BE2C (cell line): ENCODE data around the gene DNAJA1.

Source experiments
- DNase-seq: peaks from one replicate; pipeline ENCODE4 v3.0.0-alpha.2; 2020
- H3K27me3 ChIP-seq: fragments of 250-450 bp; sonication (Bioruptor Pico); 2 replicates; pipeline ENCODE4 v1.5.1; 2020; ENCODE audit warnings: mild to moderate bottlenecking
- H3K36me3 ChIP-seq: fragments of 250-450 bp; sonication (Bioruptor Pico); 2 replicates; pipeline ENCODE4 v1.5.1; 2020; ENCODE audit warnings: mild to moderate bottlenecking
- H3K4me1 ChIP-seq: fragments of 250-450 bp; sonication (Bioruptor Pico); 2 replicates; pipeline ENCODE4 v1.5.1; 2020
- H3K4me3 ChIP-seq: 2 replicates; pipeline ENCODE4 v1.5.1; 2011; ENCODE audit warnings: low read depth, low read length
- H3K9me3 ChIP-seq: fragments of 250-450 bp; sonication (Bioruptor Pico); 2 replicates; pipeline ENCODE4 v1.5.1; 2020
- CTCF ChIP-seq: IDR thresholded peaks from 2 replicates; pipeline ENCODE4 v1.5.1; 2012; ENCODE audit warnings: mild to moderate bottlenecking, low read depth, low read length

The DNAJA1 gene

DNA sequence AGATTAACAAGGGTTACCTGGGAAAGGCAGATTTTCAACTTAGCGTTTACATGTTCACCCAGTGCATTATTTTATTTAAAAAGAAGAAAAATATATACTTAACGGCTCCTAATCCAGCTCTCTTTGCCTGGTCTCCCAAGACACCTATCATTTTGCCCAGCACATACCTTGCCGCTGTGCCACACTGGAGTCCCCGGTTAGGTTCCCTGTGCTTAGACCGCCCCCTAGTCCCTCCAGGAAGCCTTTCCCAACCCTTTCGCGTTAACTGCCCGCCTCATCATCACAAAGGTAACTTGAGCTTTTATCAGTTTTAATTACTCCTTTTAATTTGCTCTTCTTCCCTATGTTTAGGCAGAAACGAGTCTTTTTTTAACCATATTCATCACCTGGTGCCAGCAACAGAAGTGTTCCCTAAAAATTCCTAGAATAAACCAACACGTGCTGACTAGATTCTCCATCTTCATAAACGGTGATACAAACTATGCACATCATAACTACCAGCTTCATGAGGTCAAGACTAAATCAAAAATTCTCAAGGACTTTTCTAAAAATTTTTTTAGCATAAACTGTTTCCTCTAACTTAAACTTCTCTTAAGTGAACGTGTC is 19.7 kb downstream of the DNAJA1 start:
- H3K9me3 ChIP-seq = no peaks in the 10 kb centered on the region
- peak overlapping the region; percentile 65 for H3K4me3 ChIP-seq
- H3K36me3 ChIP-seq = peaks cover 30% of the 10 kb centered on the region
- H3K27me3 ChIP-seq = no peaks in the 10 kb centered on the region
- peak; percentile 70 for TF ChIP-seq CTCF
- DNase-seq = peak; percentile 50
- no peaks in the 10 kb centered on the region for H3K4me1 ChIP-seq

GRCh38 chr9:33046061-33046460 is 21.0 kb downstream of the DNAJA1 start:
- peaks cover 20% of the 10 kb centered on the region for H3K36me3 ChIP-seq
- no peak for DNase-seq
- H3K27me3 ChIP-seq = no peaks in the 10 kb centered on the region
- H3K4me3 ChIP-seq = no peak overlapping the region
- TF ChIP-seq CTCF = no peak
- H3K9me3 ChIP-seq = no peaks in the 10 kb centered on the region
- H3K4me1 ChIP-seq = no peaks in the 10 kb centered on the region

DNA sequence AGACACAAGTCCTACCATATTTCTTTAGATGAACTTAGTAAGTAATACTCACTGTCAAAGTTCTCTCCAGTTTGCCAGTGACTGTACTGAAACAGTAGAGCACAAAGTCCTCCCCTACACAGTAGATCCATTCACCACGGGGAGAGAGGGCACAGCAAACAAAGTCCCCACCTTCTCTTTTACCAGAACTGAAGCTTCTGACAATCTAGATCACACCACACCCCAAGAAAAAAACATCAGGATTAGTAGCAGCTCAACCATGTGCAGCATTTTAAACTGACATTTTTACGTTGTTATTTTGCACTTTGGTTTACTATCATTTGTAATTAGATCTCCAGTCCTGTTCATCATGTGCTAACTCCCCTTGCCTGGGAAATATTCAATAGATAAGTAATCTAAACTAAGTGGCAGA is 23.0 kb downstream of the DNAJA1 start:
- H3K4me3 ChIP-seq = no peak overlapping the region
- no peak for TF ChIP-seq CTCF
- no peaks in the 10 kb centered on the region for H3K27me3 ChIP-seq
- no peaks in the 10 kb centered on the region for H3K4me1 ChIP-seq
- no peak for DNase-seq
- H3K36me3 ChIP-seq = peaks cover 36% of the 10 kb centered on the region
- no peaks in the 10 kb centered on the region for H3K9me3 ChIP-seq

DNA sequence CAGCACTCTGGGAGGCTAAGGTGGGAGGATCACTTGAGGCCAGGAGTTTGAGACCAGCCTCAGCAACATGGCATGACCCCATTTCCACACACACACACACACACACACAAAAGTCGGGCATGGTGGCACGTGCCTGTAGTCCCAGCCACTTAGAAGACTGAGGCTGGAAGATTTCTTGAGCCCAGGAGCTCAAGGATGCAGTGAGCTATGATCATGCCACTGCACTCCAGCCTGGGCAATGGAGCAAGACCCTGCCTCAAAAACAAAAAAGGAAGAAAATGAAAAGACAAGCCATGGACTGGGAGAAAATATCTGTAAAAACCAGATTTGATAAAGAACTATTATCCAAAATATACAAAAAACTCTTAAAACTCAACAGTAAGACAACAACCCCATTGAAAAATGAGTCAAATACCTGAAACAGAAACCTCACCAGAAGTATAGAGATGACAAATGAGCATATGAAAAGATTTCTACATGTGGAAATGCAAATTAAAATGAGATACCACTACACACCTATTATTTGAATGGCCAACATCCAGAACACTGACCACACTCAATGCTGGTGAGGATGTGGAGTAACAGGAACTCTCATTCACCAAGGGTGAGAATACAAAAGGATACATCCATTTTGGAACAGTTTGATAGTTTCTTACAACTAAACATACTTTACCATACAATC is 24.7 kb downstream of the DNAJA1 start:
- TF ChIP-seq CTCF = no peak
- H3K36me3 ChIP-seq = peaks cover 44% of the 10 kb centered on the region
- no peaks in the 10 kb centered on the region for H3K27me3 ChIP-seq
- H3K4me1 ChIP-seq = no peaks in the 10 kb centered on the region
- DNase-seq = no peak
- no peak overlapping the region for H3K4me3 ChIP-seq
- no peaks in the 10 kb centered on the region for H3K9me3 ChIP-seq

- no peak for TF ChIP-seq CTCF
- Histone ChIP-seq H3K36me3 (peaks cover 49% of the 10 kb centered on the region), H3K4me1 (no peaks in the 10 kb centered on the region), H3K4me3 (no peak overlapping the region), H3K27me3 (no peaks in the 10 kb centered on the region), H3K9me3 (no peaks in the 10 kb centered on the region)
- DNase-seq = no peak
Measured at GRCh38 chr9:33051144-33051543, 26.1 kb downstream of the DNAJA1 start.
